IMR-90 (cell line): ENCODE measurements around the gene HCFC1R1. TPM values are rescaled to one million over a fixed set of nuclear protein-coding genes. Genes with fewer than 3 reads are reported as not detected.

ENCODE experiments used
- polyA plus RNA-seq, 3 experiments: library from polyadenylated mRNA; depleted of rRNA; stranded (reverse); fragments of >200 nt; gene quantifications; 2 replicates each; pipeline ENCODE4 v1.2.3, GENCODE V29; 2012; ENCODE audit warnings: low replicate concordance in 1 of 3
- total RNA-seq: library from RNA; depleted of rRNA; stranded (reverse); fragments of >200 nt; gene quantifications from 2 replicates; pipeline ENCODE4 v1.2.3, GENCODE V29; 2012
- TF ChIP-seq, protein P1 (sequence below): fragments of 150-350 bp; IDR thresholded peaks from 2 replicates; pipeline ENCODE4 v1.6.1; 2016; ENCODE audit warnings: low read depth, mild to moderate bottlenecking, low read length, moderate library complexity, borderline replicate concordance

Gene HCFC1R1
- total and polyA plus RNA-seq, 2 of the 4 experiments (the other 2 are of a cell fraction) = 7.2 to 57.9 TPM

DNA sequence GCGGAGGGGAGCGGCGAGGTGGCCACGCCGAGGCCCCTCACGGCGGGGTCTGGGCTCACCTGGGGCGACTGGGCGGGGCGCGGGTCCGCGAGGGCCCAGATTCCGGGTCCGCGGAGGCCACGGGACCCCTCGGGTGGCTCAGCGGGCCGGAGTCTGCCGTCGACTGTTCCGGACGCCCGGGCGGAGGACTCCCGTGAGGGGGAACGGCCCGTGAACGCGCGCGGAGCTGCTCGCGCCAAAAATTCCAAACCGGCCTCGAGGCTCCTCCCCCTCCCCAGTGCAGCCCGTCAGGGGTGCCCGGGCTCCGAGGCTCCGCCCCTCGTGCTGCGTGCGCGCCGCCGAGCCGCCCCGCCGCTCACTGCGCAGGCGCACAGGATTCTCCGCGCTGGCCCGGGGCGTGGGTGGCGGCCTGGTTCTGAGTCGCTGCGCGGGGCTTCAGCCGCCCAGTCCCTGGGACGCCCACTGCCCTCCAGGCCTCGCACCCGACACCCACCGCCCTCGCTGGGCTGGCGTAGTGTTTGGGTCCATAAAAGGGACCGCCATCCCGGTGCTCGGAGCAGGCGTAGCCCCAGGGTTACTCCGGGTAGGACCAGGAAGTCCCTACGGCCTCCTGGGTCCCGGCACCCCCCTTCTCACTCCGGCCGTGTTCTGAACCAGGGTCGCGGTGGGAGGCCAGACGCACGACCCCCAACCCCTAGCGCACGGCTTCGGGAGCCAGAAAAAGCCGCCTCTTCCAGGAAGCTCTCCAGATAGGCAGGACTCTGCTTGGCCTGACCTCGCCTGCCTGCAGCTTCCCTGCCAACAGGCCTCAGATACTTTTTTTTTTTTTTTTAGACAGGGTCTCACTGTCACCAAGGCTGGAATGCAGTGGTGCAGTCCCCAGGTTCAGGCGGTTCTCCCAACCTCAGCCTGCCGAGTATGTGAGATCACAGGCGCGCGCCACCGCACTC, 43.2 kb downstream of the HCFC1R1 start, which contains the start of gene PKMYT1 (continued):
- TF ChIP-seq, protein P1, sequence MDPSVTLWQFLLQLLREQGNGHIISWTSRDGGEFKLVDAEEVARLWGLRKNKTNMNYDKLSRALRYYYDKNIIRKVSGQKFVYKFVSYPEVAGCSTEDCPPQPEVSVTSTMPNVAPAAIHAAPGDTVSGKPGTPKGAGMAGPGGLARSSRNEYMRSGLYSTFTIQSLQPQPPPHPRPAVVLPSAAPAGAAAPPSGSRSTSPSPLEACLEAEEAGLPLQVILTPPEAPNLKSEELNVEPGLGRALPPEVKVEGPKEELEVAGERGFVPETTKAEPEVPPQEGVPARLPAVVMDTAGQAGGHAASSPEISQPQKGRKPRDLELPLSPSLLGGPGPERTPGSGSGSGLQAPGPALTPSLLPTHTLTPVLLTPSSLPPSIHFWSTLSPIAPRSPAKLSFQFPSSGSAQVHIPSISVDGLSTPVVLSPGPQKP = no peak
